Activated gamma-delta T cell treated with anti-CD3 and anti-CD28 coated beads, Interleukin-2, amount 50 U/mL, for 16 hours (primary cell): ENCODE measurements around the gene SPEN.
"Not testable (repeated sequence)": the region's sequence is repeated elsewhere in the genome, so short reads cannot be mapped to it uniquely, and the experiment has no call there.

ENCODE experiments used
- DNase-seq: peaks from one replicate; pipeline ENCODE4 v3.0.0-alpha.2; 2020; ENCODE audit warnings: low read depth

Gene SPEN

GRCh38 chr1:15896841-15897610 lies 49.5 kb downstream of the SPEN start:
- DNase-seq, result not testable (repeated sequence)

GRCh38 chr1:15899266-15899665 lies 51.8 kb downstream of the SPEN start:
- DNase-seq, result no peak

- DNase-seq, result no peak
Observed at GRCh38 chr1:15900662-15901279, 53.3 kb downstream of the SPEN start.

DNA sequence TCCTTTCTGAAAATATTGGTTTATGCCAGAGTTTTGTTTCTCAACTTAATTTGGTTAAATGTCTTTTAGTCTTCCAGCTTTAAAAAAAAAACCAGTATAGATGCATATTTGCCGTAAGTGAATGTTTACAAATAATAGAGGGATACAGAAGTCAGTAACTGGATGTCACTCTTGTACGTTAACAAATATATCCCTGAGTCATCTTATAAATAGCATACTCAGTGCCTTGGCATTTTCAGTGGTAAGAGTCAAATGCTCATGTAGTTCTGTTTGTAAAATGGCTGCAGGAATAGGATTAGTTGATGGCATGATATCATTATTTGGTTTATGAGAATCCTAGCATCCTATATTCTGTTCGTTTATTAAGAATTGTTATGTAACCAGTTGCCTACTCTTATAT lies 55.4 kb downstream of the SPEN start:
- no peak for DNase-seq

- DNase-seq, result no peak
Observed at GRCh38 chr1:15908597-15908996, 61.1 kb downstream of the SPEN start.

- DNase-seq, result no peak
Observed at GRCh38 chr1:15911141-15911540, 63.6 kb downstream of the SPEN start.

GRCh38 chr1:15911927-15912326 lies 64.4 kb downstream of the SPEN start:
- DNase-seq, result no peak

DNA sequence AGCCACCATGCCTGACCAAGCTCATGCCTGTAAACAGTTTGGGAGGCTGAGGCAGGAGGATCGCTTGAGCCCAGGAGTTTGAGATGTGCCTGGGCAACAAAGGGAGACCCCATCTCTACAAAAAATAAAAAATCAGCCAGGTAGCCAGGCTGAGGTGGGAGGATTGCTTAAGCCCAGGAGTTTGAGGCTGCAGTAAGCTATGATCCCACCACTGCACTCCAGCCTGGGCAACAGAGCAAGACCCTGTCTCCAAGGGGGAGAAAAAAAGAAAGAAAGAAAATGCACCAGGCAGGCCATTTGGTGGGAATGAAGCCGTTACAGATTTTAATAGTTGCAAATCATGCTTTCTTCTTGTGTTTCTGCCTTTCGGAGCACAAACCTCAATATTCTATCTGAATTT lies 66.1 kb downstream of the SPEN start:
- not testable (repeated sequence) for DNase-seq

GRCh38 chr1:15915991-15916390 lies 68.5 kb downstream of the SPEN start:
- DNase-seq, result no peak

- DNase-seq, result no peak
Observed at GRCh38 chr1:15916417-15916816, 68.9 kb downstream of the SPEN start.

GRCh38 chr1:15916916-15917315 lies 69.4 kb downstream of the SPEN start:
- no peak for DNase-seq

DNA sequence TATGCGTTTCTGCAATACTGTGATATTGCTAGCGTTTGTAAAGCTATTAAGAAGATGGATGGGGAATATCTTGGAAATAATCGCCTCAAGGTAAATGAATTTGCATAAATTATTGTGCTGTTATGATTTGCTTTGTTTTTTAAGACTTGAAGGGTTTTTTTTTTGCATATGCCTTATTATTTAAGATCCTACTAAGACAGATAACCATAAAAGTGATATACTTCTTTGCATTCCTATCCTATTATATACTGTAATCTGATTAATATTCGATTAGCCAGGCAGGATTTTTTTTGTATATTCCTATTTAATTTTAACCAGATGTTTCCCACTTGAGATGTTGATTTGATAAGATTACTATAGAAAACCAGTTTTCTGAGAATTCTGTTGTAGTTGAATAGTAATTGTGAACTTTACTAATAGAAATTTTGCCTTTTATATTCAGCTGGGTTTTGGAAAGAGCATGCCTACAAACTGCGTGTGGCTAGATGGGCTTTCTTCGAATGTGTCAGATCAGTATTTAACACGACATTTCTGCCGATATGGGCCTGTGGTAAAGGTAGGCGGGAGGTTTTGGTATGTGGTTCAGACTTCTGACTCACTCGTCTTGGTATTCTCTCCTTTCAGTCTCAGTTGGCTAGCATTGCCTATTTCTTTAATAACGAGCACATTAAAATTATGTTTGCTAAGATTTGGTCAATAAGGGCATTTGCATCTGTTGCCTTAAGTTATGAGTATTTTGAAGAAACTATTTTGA lies 71.6 kb downstream of the SPEN start:
- peak; percentile 59 for DNase-seq

DNA sequence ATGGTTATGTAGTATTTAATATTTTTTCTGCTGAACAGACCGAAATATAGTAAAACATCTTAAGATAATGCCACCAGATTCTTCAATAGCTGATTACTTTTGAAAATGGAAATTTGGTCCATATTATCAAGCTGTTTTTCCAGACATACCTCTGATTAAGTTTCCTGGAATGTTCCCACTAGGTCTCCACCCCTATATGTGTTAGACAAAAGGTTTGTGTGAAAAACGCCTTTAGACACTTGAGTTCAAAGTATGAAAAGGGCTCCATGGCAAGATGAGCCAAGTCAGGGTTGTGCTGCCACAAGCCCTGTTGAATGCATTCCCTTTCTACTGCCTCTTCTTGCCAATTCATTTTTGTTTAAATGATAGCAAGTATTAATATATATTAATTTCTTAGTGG lies 75.7 kb downstream of the SPEN start:
- DNase-seq, result no peak

GRCh38 chr1:15926448-15926847 lies 78.9 kb downstream of the SPEN start:
- not testable (repeated sequence) for DNase-seq

GRCh38 chr1:15928971-15929965 lies 81.8 kb downstream of the SPEN start:
- DNase-seq, result no peak

GRCh38 chr1:15931401-15931800 lies 83.9 kb downstream of the SPEN start:
- no peak for DNase-seq

DNA sequence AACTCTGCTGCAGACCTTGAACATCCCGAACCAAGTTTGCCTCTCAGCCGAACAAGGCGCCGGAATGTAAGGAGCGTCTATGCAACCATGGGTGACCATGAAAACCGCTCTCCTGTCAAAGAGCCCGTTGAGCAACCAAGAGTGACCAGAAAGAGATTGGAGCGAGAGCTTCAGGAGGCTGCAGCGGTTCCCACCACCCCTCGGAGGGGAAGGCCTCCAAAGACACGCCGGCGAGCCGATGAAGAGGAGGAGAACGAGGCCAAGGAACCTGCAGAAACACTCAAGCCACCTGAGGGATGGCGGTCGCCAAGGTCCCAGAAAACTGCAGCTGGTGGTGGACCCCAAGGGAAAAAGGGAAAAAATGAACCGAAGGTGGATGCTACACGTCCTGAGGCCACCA lies 84.4 kb downstream of the SPEN start:
- DNase-seq, result no peak

DNA sequence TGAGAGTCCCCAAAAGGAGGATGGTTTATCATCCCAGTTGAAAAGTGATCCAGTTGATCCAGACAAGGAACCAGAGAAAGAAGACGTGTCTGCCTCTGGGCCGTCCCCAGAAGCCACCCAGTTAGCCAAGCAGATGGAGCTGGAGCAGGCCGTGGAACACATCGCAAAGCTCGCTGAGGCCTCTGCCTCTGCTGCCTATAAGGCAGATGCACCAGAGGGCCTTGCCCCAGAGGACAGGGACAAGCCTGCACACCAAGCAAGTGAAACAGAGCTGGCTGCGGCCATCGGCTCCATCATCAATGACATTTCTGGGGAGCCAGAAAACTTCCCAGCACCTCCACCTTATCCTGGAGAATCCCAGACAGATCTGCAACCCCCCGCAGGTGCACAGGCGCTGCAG lies 85.1 kb downstream of the SPEN start:
- no peak for DNase-seq

- no peak for DNase-seq
Observed at GRCh38 chr1:15933684-15934083, 86.2 kb downstream of the SPEN start.

GRCh38 chr1:15934211-15935055 lies 86.9 kb downstream of the SPEN start:
- DNase-seq, result no peak
